GM19193 (cell line): ENCODE data around the gene TPM2.

Source experiments
- POLR2A ChIP-seq: IDR thresholded peaks from 4 replicates; pipeline ENCODE4 v1.6.1; 2011; ENCODE audit not compliant: insufficient read depth, insufficient read length; ENCODE audit errors: extremely low read depth

TPM2 gene

DNA sequence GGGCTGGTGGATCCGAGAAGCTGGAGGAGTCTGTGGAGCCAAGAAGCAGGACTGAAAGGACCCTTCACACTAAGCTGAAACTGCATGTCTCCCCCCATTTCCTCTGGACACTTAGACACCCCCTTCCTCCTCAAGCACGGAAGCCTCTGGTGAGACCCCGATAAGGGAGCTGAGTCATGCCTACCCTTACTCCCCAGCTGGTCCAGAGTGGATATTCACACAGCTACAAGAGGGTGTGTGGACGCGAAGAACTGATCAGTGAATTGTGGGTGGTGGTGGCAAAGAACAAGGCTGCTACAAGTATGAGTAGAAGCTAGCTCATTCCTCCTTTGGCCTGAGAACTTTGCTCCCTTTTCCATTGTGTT is 37.9 kb upstream of the TPM2 start:
- TF ChIP-seq POLR2A: no peak

DNA sequence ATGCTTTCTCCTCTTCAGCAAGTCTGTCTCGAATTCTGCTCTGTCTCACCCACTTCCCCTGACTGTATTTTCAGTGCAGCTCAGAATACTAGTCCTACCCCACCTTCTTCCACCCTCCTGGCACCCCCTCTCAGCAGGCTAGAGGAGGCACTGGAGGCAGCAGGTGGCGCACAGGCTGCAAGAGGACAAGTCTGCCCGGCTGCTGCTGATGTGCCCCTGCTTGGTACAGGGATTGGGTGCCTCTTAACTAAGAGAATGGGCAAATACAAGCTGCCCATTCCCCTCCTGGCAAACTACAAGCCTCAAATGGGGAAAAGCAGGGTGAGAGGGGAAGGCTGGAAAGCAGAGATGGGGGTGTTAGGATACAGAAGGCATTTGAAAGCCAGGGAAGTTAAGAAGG is 37.2 kb upstream of the TPM2 start:
- TF ChIP-seq POLR2A: no peak

DNA sequence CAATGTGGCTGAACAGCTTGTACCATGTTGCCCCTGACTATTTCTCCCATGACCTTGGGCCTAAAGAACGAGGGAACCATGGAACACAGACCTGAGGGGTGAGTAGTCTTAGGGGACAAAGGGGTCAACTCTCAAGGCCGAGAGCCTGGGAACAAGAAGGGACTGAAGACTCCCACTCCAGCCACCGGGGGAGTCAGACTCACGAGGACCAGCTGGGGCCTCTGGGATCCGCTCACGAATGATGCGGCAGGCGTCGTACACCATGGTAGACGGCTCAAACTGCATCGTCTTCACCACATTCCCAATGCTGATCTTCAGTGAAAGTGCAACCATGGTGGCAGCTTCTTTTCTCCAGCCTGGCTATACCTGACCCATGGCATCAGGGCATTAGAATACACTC is 35.6 kb upstream of the TPM2 start:
- TF ChIP-seq POLR2A: no peak

DNA sequence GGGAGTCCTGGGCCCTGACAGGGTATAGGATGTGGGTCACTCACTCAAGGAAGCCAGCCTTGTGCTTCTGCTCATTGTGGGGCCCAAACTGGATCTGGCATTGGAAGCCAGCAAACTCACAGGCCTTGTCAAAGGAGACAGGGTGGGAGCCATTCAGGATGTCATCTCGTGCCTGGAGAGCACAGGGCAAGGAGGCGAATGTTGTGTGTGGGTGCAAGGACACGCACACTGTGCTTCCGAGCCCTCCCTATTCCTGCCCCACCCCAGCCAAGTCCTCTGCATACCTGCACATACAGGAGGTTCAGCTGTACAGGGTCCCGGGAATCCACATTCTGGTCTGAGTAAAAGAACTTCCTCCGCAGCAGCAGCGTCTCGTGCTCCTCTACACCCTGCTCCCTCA is 34.2 kb upstream of the TPM2 start:
- TF ChIP-seq POLR2A: no peak

DNA sequence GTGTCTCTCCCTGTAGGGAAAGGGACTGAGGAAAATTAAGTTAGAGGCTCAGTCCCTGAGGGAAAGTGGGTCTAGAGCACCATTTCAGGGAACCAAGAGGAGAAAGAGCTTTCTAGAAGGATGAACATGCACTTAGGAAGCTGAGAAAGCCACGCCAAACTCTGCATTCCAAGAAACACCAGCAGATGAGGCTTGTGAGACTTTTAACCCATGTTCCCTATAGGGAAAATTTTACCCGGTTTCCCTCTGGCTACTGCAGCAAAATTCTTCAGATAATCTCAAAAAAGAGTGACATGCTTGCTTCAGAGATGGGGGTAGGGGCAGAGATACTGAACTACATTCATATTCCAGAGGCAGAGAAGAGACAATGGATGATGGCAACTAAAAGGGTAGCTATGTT is 33.7 kb upstream of the TPM2 start:
- TF ChIP-seq POLR2A: no peak

DNA sequence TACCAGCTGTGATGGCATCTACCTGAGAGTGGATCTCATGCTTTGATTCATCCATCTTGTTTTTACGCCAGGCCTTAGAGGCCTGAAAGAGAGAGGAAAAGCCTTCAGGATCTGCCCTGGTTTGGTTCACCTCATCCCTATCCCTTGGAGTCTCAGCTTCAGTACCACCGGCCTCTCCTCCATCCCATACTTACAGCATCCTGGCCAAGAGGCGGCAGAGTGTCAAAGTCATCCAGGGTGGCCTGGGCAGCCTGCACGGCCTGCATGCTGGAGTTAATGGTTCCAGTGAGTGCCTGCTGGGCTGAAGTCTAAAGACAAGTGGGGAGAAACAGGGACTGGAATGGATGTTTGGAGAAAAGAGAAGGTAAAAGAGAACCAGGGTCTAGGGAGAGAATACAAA is 29.8 kb upstream of the TPM2 start:
- no peak for TF ChIP-seq POLR2A

DNA sequence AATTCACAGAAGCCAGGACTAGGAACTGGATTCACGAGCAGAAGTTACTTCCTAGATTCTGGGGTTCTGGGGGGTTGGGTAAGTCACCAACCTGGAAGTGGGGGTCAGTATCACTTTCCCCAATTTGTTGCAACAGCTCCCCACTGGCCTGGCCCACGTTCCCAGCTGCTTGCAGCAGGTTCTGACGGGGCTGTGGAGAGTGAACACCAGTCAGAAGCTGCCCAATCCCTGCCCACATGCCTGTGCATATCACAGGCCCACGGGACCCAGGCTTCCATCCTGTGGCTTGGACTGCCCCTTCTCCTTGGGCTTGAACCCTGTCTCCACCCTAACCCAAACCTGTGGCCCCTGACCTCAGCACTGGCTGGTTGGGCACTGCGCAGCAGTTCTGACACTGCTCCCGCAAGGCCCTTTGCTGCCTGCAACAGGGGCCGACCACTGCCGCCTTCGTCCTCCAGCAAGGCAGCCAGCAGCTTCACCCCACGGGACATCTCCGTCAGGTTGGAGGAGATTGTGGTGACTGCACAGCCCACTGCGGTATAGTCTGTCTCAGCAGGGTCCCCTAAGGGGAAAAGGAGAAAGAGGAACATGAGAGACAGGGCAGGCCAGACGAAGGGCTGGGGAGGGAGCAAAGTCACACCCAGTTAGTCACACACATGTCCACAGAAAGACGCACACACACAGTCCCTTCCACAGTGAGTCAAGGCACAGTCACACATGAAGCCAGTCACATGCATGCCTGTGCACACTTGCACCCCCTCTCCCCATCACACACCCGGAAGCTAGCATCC is 29.2 kb upstream of the TPM2 start:
- TF ChIP-seq POLR2A: no peak

DNA sequence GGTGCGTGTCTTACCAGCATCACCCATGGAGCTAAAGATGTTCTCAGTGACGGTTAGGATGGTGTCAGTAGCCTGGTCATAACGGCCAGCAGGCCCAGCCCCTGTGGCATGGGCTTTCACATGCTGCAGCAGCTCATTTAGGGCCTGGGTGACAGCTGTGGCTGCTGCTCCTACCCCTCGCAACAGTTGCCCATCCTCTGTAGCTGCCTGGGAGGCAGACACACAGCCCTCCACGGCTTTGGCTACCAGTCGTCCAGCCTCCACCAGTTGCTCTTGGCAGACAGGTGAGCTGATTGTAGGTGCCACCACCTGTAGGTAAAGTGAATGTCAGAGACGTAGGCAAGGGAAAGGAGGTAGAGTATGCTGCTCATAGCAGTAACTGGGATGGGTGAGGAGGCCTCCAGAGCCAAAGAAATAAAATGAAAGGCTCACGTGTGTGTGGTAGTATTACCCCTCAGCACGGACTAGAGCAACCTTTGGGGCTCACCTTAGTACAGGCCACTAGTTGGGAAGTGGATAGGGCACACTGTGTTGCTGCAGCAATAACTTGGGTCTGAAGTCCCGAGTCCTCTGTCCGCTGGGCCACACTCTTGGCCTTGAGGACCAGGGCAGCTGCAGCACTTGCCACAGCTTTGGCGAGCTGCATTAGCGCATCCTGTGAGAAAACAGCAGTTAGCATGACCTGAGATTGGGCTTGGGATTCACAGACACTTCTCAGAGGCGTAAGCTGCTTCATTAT is 27.6 kb upstream of the TPM2 start:
- no peak for TF ChIP-seq POLR2A

DNA sequence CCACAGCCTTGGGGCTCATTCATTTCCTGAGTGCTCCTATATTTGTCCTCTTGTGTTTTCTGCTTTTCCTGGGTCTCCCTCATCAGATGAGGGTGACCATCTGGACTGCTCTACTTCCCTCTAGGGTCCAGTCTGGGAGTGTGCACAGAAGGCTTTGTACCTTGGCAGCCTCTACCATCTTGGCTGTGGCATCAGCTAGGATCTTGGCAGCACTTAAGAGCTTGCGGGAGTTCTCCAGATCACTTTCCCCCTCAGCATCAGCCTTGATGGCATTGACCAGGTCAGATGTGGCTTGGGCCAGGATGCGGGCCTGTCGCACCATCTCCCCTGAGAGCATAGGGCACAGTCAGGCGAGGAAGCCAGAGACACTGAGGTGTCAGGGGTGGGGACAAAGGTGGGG is 26.5 kb upstream of the TPM2 start:
- TF ChIP-seq POLR2A: peak; percentile 21

DNA sequence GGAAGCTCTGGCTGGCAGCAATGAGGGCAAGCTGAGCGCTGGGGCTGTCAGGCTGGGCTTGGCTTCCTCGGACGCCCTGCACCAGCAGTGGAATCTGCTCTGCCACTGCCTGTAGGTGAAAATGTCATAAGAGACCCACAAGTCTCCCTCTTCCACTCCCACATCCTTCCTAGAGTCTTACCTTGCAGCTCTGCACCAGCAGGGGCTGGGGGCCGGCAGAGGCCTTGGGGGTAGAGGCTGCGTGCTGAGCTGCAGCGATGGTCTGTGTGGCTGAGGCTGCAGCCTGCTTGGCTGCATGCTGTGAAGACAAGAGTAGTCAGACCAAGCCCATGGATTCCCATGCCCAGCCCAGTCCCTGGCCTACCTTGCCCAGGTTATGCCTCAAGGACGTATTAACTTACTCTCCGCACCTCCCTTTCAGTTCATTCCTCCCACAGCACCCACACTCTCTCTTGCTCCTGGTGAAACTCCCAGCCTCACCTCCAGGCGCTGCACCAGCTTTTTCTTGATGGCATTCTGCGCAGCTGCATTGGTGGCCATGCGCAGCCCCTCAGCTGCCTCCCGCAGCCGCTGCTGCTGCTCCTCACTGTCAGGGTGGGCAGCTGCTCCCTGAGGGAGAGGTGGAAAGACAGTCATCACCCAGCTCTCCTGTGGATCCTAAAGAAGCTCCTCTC is 25.0 kb upstream of the TPM2 start:
- TF ChIP-seq POLR2A: no peak

DNA sequence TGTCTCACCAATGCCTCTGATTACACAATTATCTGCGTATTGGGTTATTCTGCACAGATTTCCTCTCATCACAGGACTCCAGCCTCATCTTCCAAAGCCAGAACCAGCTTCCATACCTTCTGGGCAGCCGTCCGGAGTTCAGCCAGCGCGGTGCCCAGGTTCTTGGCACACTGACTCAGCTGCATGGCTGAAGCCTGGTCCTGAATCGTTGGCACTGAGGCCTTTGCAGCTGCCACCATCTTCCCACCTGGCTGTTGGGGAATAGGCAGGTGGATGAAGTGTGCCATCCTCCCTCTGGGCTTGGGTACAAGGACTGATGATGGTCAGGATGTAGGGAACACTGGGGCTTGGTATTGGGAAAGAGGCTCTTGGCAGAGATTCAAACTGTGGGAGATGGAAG is 24.4 kb upstream of the TPM2 start:
- no peak for TF ChIP-seq POLR2A

DNA sequence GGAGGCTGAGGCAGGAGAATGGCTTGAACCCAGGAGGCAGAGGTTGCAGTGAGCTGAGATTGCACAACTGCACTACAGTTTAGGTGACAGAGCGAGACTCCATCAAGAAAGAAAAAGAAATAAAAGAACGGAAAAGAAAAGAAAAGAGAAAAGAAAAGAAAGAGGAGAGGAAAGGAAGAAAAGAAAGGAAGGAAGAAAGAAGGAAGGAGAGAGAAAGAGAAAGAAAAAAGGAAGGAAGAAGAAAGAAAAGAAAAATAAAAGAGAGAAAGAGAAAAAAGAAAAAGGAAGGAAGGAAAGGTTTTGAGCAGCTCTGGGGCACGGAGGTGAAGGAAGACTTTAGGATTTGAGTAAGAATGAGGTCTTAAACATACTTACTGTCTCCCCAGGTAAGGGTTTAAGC is 23.9 kb upstream of the TPM2 start:
- TF ChIP-seq POLR2A: no peak

DNA sequence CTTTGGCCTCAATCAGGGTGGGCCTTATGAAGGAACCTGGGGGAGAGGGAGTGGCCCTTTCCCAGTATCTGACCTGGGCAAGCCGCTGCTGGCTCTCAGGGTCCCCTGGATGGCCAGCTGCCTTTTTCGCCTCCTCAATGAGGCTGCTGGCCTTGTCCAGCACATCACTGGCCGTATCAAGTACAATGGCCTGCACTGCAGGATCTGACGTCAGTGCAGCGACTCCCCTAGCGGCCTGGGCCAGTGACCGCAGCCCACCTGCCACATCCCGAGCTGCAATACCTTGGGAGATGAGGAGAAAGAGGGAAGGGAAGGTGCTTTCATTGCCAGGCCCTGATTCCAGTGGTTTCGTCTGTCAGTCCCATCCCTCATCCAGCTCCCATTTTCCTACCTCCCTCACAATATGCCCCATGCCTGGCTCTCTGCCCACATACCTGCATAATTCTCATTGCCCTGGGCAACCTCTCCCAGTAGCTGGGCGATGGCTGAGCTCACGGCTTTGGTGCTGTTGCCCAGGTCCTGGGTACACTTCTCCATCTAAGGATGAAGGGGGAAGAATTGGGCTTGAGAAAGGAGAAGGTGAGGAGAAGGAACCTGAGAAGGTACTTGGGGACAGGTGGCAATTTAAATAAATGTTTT is 23.2 kb upstream of the TPM2 start:
- TF ChIP-seq POLR2A: no peak

DNA sequence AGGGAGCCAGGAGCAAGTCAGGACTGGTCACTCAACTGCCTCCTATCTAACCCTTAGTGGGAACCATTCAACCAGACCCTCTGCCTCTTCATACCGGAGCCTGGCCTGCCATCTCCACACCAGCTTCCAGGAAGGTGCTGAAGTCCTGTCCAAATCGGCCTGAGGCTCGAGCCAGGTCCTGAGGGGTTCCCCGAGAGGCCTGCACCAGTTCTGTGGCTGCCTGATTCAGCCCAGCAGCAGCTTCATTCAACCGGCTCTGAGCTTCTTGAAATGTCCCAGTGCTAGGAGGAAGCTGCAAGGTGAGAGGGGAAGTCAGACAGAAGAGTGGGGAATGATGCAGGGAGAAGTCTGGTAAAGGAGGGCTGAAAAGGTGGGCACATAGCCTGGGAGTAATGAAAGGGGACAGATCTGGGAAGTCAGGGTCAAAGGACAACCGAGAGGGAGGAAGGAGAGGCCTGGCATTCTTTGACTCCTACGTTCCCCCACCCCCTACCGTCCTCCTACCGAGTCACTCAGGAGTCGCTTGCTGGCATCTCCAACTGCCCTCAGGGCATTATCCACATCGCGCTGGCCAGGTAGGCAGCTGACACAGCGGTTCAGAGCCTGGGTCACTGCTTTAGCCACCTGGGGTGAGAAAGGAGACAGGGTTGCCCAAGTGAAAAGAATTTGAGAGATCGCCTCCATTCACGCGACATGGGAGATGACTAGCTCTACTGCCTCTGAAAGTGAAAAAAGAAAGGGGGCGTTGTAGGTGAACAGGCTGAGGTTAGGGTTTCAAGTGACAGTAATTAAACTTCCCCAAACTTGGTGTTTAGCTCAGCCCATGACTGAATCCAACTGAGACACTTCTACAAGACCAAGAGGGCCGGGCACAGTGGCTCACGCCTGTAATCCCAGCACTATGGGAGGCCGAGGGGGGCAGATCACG is 22.0 kb upstream of the TPM2 start:
- TF ChIP-seq POLR2A: no peak
